Measurements from ENCODE around the gene RBFOX2. TPM values are rescaled to one million over a fixed set of nuclear protein-coding genes. Genes with fewer than 3 reads are reported as not detected.

The RBFOX2 gene
- total and polyA plus RNA-seq, 2 experiments from 2014 or later = 88.8 to 131 TPM

GRCh38 chr22:36014546-36015074 is 14.0 kb downstream of the RBFOX2 start:
- no peak for TF ChIP-seq EZH2 (IDR thresholded peaks at IDR 0.05; ENCODE audit: low read depth, unreplicated experiment)
- no peak for TF ChIP-seq STAT1 (IDR thresholded peaks at IDR 0.05; ENCODE audit: unreplicated experiment)
- no peak for TF ChIP-seq CREB1 (CRISPR knock-in tag; IDR thresholded peaks at IDR 0.05; ENCODE audit: low read depth)
- no peak for TF ChIP-seq POLR2AphosphoS5 (IDR thresholded peaks at IDR 0.05; ENCODE audit: low read depth)
- TF ChIP-seq ZNF331 (CRISPR knock-in tag; IDR thresholded peaks at IDR 0.05; ENCODE audit: low read depth) = no peak
- no peak for TF ChIP-seq REST (IDR thresholded peaks at IDR 0.05; ENCODE audit: unreplicated experiment)
- peaks cover 55% of the 10 kb centered on the region for H3K4me1 ChIP-seq (ENCODE audit: insufficient read depth)

GRCh38 chr22:36012332-36012731 is 16.3 kb downstream of the RBFOX2 start:
- Mint-ChIP-seq H3K9me3 (no peaks in the 10 kb centered on the region), H3K27me3 (ENCODE audit: insufficient read depth, low read depth, poor library complexity) (no peaks in the 10 kb centered on the region), H3K36me3 (ENCODE audit: low read depth) (no peaks in the 10 kb centered on the region), H3K4me3 (no peak overlapping the region), H3K27ac (no peak overlapping the region), H3K4me1 (peaks cover 65% of the 10 kb centered on the region)
- Histone ChIP-seq H3F3A (replicated peaks; ENCODE audit: low read depth) (no peaks in the 10 kb centered on the region), H3K4me2 (no peak overlapping the region), H3K4me3 (no peak overlapping the region), H3K4me1 (ENCODE audit: insufficient read depth) (peaks cover 56% of the 10 kb centered on the region), H3K79me2 (replicated peaks; ENCODE audit: insufficient read depth) (peaks cover 97% of the 10 kb centered on the region), H3K27me3 (ENCODE audit: insufficient read depth) (no peaks in the 10 kb centered on the region), H4K20me1 (replicated peaks; ENCODE audit: insufficient read depth) (peaks cover 36% of the 10 kb centered on the region; the same call in 1 of the 2 replicates), H3K36me3 (ENCODE audit: insufficient read depth) (no peaks in the 10 kb centered on the region), H2AFZ (no peak overlapping the region), H3K27ac (ENCODE audit: low read depth) (no peak overlapping the region), H3K9me2 (ENCODE audit: insufficient read depth) (no peaks in the 10 kb centered on the region)
- TF ChIP-seq, protein P1, sequence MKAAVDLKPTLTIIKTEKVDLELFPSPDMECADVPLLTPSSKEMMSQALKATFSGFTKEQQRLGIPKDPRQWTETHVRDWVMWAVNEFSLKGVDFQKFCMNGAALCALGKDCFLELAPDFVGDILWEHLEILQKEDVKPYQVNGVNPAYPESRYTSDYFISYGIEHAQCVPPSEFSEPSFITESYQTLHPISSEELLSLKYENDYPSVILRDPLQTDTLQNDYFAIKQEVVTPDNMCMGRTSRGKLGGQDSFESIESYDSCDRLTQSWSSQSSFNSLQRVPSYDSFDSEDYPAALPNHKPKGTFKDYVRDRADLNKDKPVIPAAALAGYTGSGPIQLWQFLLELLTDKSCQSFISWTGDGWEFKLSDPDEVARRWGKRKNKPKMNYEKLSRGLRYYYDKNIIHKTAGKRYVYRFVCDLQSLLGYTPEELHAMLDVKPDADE (IDR thresholded peaks at IDR 0.05) = no peak
- TF ChIP-seq ZNF114 (CRISPR knock-in tag; IDR thresholded peaks at IDR 0.05) (no peak), EZH2phosphoT487 (IDR thresholded peaks at IDR 0.05; ENCODE audit: unreplicated experiment) (no peak), CREB1 (CRISPR knock-in tag; IDR thresholded peaks at IDR 0.05; ENCODE audit: low read depth) (no peak), POLR2AphosphoS5 (IDR thresholded peaks at IDR 0.05; ENCODE audit: low read depth) (no peak), EZH2 (IDR thresholded peaks at IDR 0.05; ENCODE audit: low read depth, unreplicated experiment) (no peak), NANOG (IDR thresholded peaks at IDR 0.05; ENCODE audit: borderline replicate concordance) (no peak)
- TF ChIP-seq, protein P2, sequence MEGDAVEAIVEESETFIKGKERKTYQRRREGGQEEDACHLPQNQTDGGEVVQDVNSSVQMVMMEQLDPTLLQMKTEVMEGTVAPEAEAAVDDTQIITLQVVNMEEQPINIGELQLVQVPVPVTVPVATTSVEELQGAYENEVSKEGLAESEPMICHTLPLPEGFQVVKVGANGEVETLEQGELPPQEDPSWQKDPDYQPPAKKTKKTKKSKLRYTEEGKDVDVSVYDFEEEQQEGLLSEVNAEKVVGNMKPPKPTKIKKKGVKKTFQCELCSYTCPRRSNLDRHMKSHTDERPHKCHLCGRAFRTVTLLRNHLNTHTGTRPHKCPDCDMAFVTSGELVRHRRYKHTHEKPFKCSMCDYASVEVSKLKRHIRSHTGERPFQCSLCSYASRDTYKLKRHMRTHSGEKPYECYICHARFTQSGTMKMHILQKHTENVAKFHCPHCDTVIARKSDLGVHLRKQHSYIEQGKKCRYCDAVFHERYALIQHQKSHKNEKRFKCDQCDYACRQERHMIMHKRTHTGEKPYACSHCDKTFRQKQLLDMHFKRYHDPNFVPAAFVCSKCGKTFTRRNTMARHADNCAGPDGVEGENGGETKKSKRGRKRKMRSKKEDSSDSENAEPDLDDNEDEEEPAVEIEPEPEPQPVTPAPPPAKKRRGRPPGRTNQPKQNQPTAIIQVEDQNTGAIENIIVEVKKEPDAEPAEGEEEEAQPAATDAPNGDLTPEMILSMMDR (conservative IDR thresholded peaks at IDR 0.05; ENCODE audit: low read depth in 2 of 2) = no peak
- ATAC-seq (no peak), DNase-seq (ENCODE audit: low spot score) (no peak)

More at GRCh38 chr22:36014546-36015074, 14.0 kb downstream of the RBFOX2 start:
- Histone ChIP-seq H3K27me3 (ENCODE audit: insufficient read depth) (no peaks in the 10 kb centered on the region), H3K36me3 (ENCODE audit: insufficient read depth) (no peaks in the 10 kb centered on the region), H3F3A (replicated peaks; ENCODE audit: low read depth) (no peaks in the 10 kb centered on the region), H3K4me3 (no peak overlapping the region), H3K79me2 (replicated peaks; ENCODE audit: insufficient read depth) (peaks cover 97% of the 10 kb centered on the region), H3K27ac (ENCODE audit: low read depth) (no peak overlapping the region), H3K4me2 (no peak overlapping the region), H4K20me1 (replicated peaks; ENCODE audit: insufficient read depth) (peaks cover 44% of the 10 kb centered on the region), H2AFZ (no peak overlapping the region), H3K9me2 (ENCODE audit: insufficient read depth) (no peaks in the 10 kb centered on the region)
- no peak for ATAC-seq
- Mint-ChIP-seq H3K4me1 (peaks cover 62% of the 10 kb centered on the region), H3K27ac (no peak overlapping the region), H3K36me3 (ENCODE audit: low read depth) (no peaks in the 10 kb centered on the region), H3K4me3 (no peak overlapping the region), H3K27me3 (ENCODE audit: insufficient read depth, low read depth, poor library complexity) (no peaks in the 10 kb centered on the region), H3K9me3 (no peaks in the 10 kb centered on the region)
- DNase-seq (ENCODE audit: low spot score) = no peak

Measured in GM23338 (cell line).